ENCODE data around the gene MITF. TPM values are rescaled to one million over a fixed set of nuclear protein-coding genes. Genes with fewer than 3 reads are reported as not detected.

Gene MITF
- total RNA-seq, 1 donor: 11.6 TPM

GRCh38 chr3:69922521-69923000 lies 183.3 kb downstream of the MITF start:
- Histone ChIP-seq H3K4me1 (ENCODE audit: insufficient read depth, low read length) (no peaks in the 10 kb centered on the region), H3K4me2 (ENCODE audit: insufficient read depth, low read length) (no peak overlapping the region), H4K20me1 (ENCODE audit: insufficient read depth, low read length) (no peaks in the 10 kb centered on the region), H3K79me2 (ENCODE audit: insufficient read depth, low read length) (no peaks in the 10 kb centered on the region), H3K27ac (ENCODE audit: low read depth, low read length) (no peak overlapping the region), H3K27me3 (ENCODE audit: insufficient read depth, low read length) (no peaks in the 10 kb centered on the region), H3K36me3 (ENCODE audit: insufficient read depth, low read length) (no peaks in the 10 kb centered on the region), H3K9me3 (ENCODE audit: low read depth, low read length) (no peaks in the 10 kb centered on the region), H2AFZ (ENCODE audit: low read length) (no peak overlapping the region), H3K4me3 (ENCODE audit: insufficient read depth, low read length) (no peak overlapping the region)
- no peak for TF ChIP-seq CTCF (IDR thresholded peaks at IDR 0.05; ENCODE audit: extremely low read depth, low read depth, low read length)
- no peak for DNase-seq (ENCODE audit: insufficient read length, low spot score, missing footprints)

GRCh38 chr3:69925506-69925905 lies 186.2 kb downstream of the MITF start:
- no peak for TF ChIP-seq CTCF (IDR thresholded peaks at IDR 0.05; ENCODE audit: extremely low read depth, low read depth, low read length)
- H4K20me1 ChIP-seq (ENCODE audit: insufficient read depth, low read length): peaks cover 2% of the 10 kb centered on the region
- no peak overlapping the region for H3K4me3 ChIP-seq (ENCODE audit: insufficient read depth, low read length)

GRCh38 chr3:69926385-69926784 lies 187.1 kb downstream of the MITF start:
- H3K4me1 ChIP-seq (ENCODE audit: insufficient read depth, low read length): no peaks in the 10 kb centered on the region
- no peaks in the 10 kb centered on the region for H3K27me3 ChIP-seq (ENCODE audit: insufficient read depth, low read length)
- no peak overlapping the region for H3K4me3 ChIP-seq (ENCODE audit: insufficient read depth, low read length)
- no peaks in the 10 kb centered on the region for H3K79me2 ChIP-seq (ENCODE audit: insufficient read depth, low read length)
- TF ChIP-seq CTCF (IDR thresholded peaks at IDR 0.05; ENCODE audit: extremely low read depth, low read depth, low read length): no peak
- H3K27ac ChIP-seq (ENCODE audit: low read depth, low read length): no peak overlapping the region
- no peak for DNase-seq (ENCODE audit: insufficient read length, low spot score, missing footprints)
- no peaks in the 10 kb centered on the region for H3K36me3 ChIP-seq (ENCODE audit: insufficient read depth, low read length)
- no peak overlapping the region for H2AFZ ChIP-seq (ENCODE audit: low read length)
- H3K4me2 ChIP-seq (ENCODE audit: insufficient read depth, low read length): no peak overlapping the region
- H4K20me1 ChIP-seq (ENCODE audit: insufficient read depth, low read length): peaks cover 2% of the 10 kb centered on the region
- no peaks in the 10 kb centered on the region for H3K9me3 ChIP-seq (ENCODE audit: low read depth, low read length)

More at GRCh38 chr3:69925506-69925905, 186.2 kb downstream of the MITF start:
- Histone ChIP-seq H3K4me2 (ENCODE audit: insufficient read depth, low read length) (no peak overlapping the region), H3K9me3 (ENCODE audit: low read depth, low read length) (no peaks in the 10 kb centered on the region), H3K79me2 (ENCODE audit: insufficient read depth, low read length) (no peaks in the 10 kb centered on the region), H3K27ac (ENCODE audit: low read depth, low read length) (no peak overlapping the region), H3K4me1 (ENCODE audit: insufficient read depth, low read length) (no peaks in the 10 kb centered on the region), H2AFZ (ENCODE audit: low read length) (no peak overlapping the region), H3K27me3 (ENCODE audit: insufficient read depth, low read length) (no peaks in the 10 kb centered on the region), H3K36me3 (ENCODE audit: insufficient read depth, low read length) (no peaks in the 10 kb centered on the region)
- DNase-seq (ENCODE audit: insufficient read length, low spot score, missing footprints): no peak

GRCh38 chr3:69927571-69927970 lies 188.3 kb downstream of the MITF start:
- no peaks in the 10 kb centered on the region for H3K79me2 ChIP-seq (ENCODE audit: insufficient read depth, low read length)
- no peak overlapping the region for H3K4me2 ChIP-seq (ENCODE audit: insufficient read depth, low read length)
- H3K27me3 ChIP-seq (ENCODE audit: insufficient read depth, low read length): no peaks in the 10 kb centered on the region
- no peaks in the 10 kb centered on the region for H3K4me1 ChIP-seq (ENCODE audit: insufficient read depth, low read length)
- no peak for TF ChIP-seq CTCF (IDR thresholded peaks at IDR 0.05; ENCODE audit: extremely low read depth, low read depth, low read length)
- H2AFZ ChIP-seq (ENCODE audit: low read length): no peak overlapping the region
- no peak overlapping the region for H3K4me3 ChIP-seq (ENCODE audit: insufficient read depth, low read length)
- DNase-seq (ENCODE audit: insufficient read length, low spot score, missing footprints): no peak
- H4K20me1 ChIP-seq (ENCODE audit: insufficient read depth, low read length): peaks cover 2% of the 10 kb centered on the region
- H3K27ac ChIP-seq (ENCODE audit: low read depth, low read length): no peak overlapping the region
- H3K9me3 ChIP-seq (ENCODE audit: low read depth, low read length): no peaks in the 10 kb centered on the region
- no peaks in the 10 kb centered on the region for H3K36me3 ChIP-seq (ENCODE audit: insufficient read depth, low read length)

All from osteoblast (primary cell).